K562 (cell line): Measurements from ENCODE around the gene APBB2. TPM values are rescaled to one million over a fixed set of nuclear protein-coding genes. Genes with fewer than 3 reads are reported as not detected.

Experiments used
- ATAC-seq: fragments of 200-7000 bp; cut with Tn5 transposase; 3 replicates; pipeline ENCODE4 v1.9.1; 2020; ENCODE audit warnings: moderate library complexity
- BruUV-seq: library from RNA; stranded (reverse); fragments of 400-500 nt; replicated peaks from 2 replicates; lab custom pipeline; 2021; lab: Mats Ljungman, UMichigan
- CTCF ChIA-PET: fragments of 300-600 bp; formaldehyde crosslinking; extraction: SDS; loops from one replicate; lab custom pipeline; 2021; ENCODE audit warnings: low intra/inter-chr PET ratio; lab: Yijun Ruan, JAX
- POLR2A ChIA-PET: fragments of 300-600, 350-650 bp; sonication (Branson Sonifier 250); formaldehyde crosslinking; extraction: SDS; loops from one replicate; lab custom pipeline; 2021; ENCODE audit warnings: antibody characterized with exemption, inconsistent platforms; lab: Yijun Ruan, JAX
- DNase-seq, 4 experiments: peaks; one replicate each; pipeline versions ENCODE4 v3.0.0 to v3.0.0-alpha.2; 2011 to 2018; ENCODE audit warnings: low spot score in 3 of 4, mixed read lengths in 3 of 4; ENCODE audit errors: extremely low read depth in 1 of 4
- FAIRE-seq: peaks from 2 replicates; lab custom pipeline; 2011; peaks lifted over from hg19 to GRCh38; lab: Jason Lieb, UNC
- H2AFZ ChIP-seq: 2 replicates; pipeline ENCODE4 v1.6.0; 2011; ENCODE audit warnings: low read depth, low read length, control low read depth, inconsistent platforms
- H3K27ac ChIP-seq: fragments of 200-600 bp; 3 replicates; pipeline ENCODE4 v1.8.0; 2011; ENCODE audit warnings: low read depth, mild to moderate bottlenecking, control low read depth, inconsistent platforms, low read length, moderate library complexity, mixed read lengths; ENCODE audit errors: extremely low read depth
- H3K27me3 ChIP-seq, 2 experiments: fragments of 300-600 bp in 1 of 2; 2 replicates in 1 of 2; 3 replicates in 1 of 2; pipeline versions ENCODE4 v1.6.0 to v1.8.0; 2011; ENCODE audit warnings: inconsistent platforms in 2 of 2, low read length in 2 of 2, mild to moderate bottlenecking in 1 of 2, mixed read lengths in 1 of 2, moderate library complexity in 1 of 2; ENCODE audit not compliant: control insufficient read depth in 2 of 2, insufficient read depth in 2 of 2
- H3K36me3 ChIP-seq: fragments of 300-600 bp; 3 replicates; pipeline ENCODE4 v1.8.0; 2011; ENCODE audit warnings: mild to moderate bottlenecking, low read length, inconsistent platforms; ENCODE audit not compliant: control insufficient read depth, insufficient read depth
- H3K4me1 ChIP-seq, 2 experiments: fragments of 200-600 bp in 1 of 2; replicated peaks in 1 of 2; 2 replicates in 1 of 2; 3 replicates in 1 of 2; pipeline versions ENCODE4 v1.5.1 to v1.8.0; 2011; ENCODE audit warnings: inconsistent platforms in 2 of 2, low read length in 2 of 2, mild to moderate bottlenecking in 1 of 2, mixed read lengths in 1 of 2, moderate library complexity in 1 of 2; ENCODE audit not compliant: control insufficient read depth in 2 of 2, insufficient read depth in 2 of 2
- H3K4me2 ChIP-seq: 2 replicates; pipeline ENCODE4 v1.6.1; 2011; ENCODE audit warnings: low read length, control low read depth, inconsistent platforms, mixed read lengths; ENCODE audit not compliant: insufficient read depth
- H3K4me3 ChIP-seq: fragments of 200-600 bp; sonication (generic), shearing (Covaris generic); 2 replicates; pipeline ENCODE4 v1.5.1; 2016; ENCODE audit warnings: control low read depth, inconsistent platforms
- H3K79me2 ChIP-seq: fragments of 200-600 bp; 3 replicates; pipeline ENCODE4 v1.8.0; 2011; ENCODE audit warnings: low read length, inconsistent platforms; ENCODE audit not compliant: control insufficient read depth, insufficient read depth
- H3K9ac ChIP-seq, 2 experiments: 2 replicates each; pipeline versions ENCODE4 v1.6.0 to v1.6.1; 2011; ENCODE audit warnings: low read depth in 2 of 2, low read length in 2 of 2, control low read depth in 1 of 2, inconsistent platforms in 1 of 2, mild to moderate bottlenecking in 1 of 2, mixed read lengths in 1 of 2; ENCODE audit not compliant: insufficient read depth in 1 of 2
- H3K9me1 ChIP-seq: one replicate; pipeline ENCODE4 v1.6.0; 2011; ENCODE audit warnings: inconsistent platforms, mild to moderate bottlenecking, low read length, moderate library complexity; ENCODE audit not compliant: control insufficient read depth, insufficient read depth
- H3K9me3 ChIP-seq: replicated peaks from 2 replicates; pipeline ENCODE4 v1.5.1; 2011; ENCODE audit warnings: low read depth, low read length, inconsistent platforms; ENCODE audit not compliant: control insufficient read depth, insufficient read depth
- H4K20me1 ChIP-seq: replicated peaks from 2 replicates; pipeline ENCODE4 v1.6.1; 2011; ENCODE audit warnings: low read length, inconsistent platforms, mixed read lengths; ENCODE audit not compliant: control insufficient read depth, insufficient read depth
- ADNP ChIP-seq: fragments of 200-800 bp; sonication (Bioruptor generic); IDR thresholded peaks from 2 replicates; pipeline ENCODE4 v1.6.1; 2016; ENCODE audit warnings: missing genetic modification characterization, missing compliant biosample characterization
- ARNT ChIP-seq, 2 experiments: fragments of 450-650 bp; IDR thresholded peaks; 2 replicates each; pipeline ENCODE4 v1.6.1; 2016; ENCODE audit warnings: mild to moderate bottlenecking in 1 of 2
- CBX5 ChIP-seq: IDR thresholded peaks from 2 replicates; pipeline ENCODE4 v1.6.1; 2014; ENCODE audit warnings: low read depth, borderline replicate concordance
- CREBBP ChIP-seq: IDR thresholded peaks from one replicate; pipeline ENCODE4 v1.6.1; 2012; ENCODE audit warnings: low read depth, mild to moderate bottlenecking, control low read depth, inconsistent platforms, low read length
- ILF3 ChIP-seq: fragments of 450-650 bp; IDR thresholded peaks from 2 replicates; pipeline ENCODE4 v1.6.1; 2018; ENCODE audit warnings: antibody characterized with exemption, mild to moderate bottlenecking, moderate library complexity, borderline replicate concordance
- RFX1 ChIP-seq: fragments of 450-650 bp; IDR thresholded peaks from 2 replicates; pipeline ENCODE4 v1.6.1; 2016; ENCODE audit warnings: mild to moderate bottlenecking, moderate library complexity
- SMARCB1 ChIP-seq: IDR thresholded peaks from 2 replicates; pipeline ENCODE4 v1.6.1; 2011; ENCODE audit warnings: improper control_type of control experiment, low read depth; ENCODE audit not compliant: insufficient read length
- SRSF7 ChIP-seq: fragments of 200-400 bp; formaldehyde crosslinking; optimal IDR thresholded peaks from 2 replicates; pipeline ENCODE3; 2017; ENCODE audit warnings: mild to moderate bottlenecking, low read depth, low read length
- ZNF592 ChIP-seq: fragments of 450-650 bp; IDR thresholded peaks from 2 replicates; pipeline ENCODE4 v1.6.1; 2017; ENCODE audit warnings: antibody characterized with exemption, mild to moderate bottlenecking
- WGBS: fragments of 100-300 bp; shearing (Covaris generic); methylation state at CpG from one replicate; pipeline ENCODE4 v1.1.6; 2016; ENCODE audit warnings: low coverage, mixed read lengths; ENCODE audit not compliant: insufficient coverage; ENCODE audit errors: missing lambda C conversion rate; 5-methylcytosine and 5-hydroxymethylcytosine counted together
- in situ Hi-C: fragments of 300-500 bp; cut with MboI; formaldehyde crosslinking; loops from 4 replicates; pipeline ENCODE4 v1.15.0; 2018; ENCODE audit warnings: inconsistent platforms, mixed read lengths
- intact Hi-C: fragments of 100-400 bp; cut with micrococcal nuclease; formaldehyde crosslinking; loops from 2 replicates; pipeline ENCODE4 v1.14.2; 2022
- polyA plus RNA-seq, 8 experiments: library from polyadenylated mRNA; depleted of rRNA in 4 of 8; stranded (reverse) in 5 of 8; unstranded in 3 of 8; fragments of >200 nt; fragmentation: Nextera tagmentation in 2 of 8; fragmentation: Illumina TruSeq in 1 of 8; extraction: Ambion mirVana in 2 of 8; extraction: Trizol in 1 of 8; gene quantifications; 2 replicates each; pipeline versions ENCODE4 v1.2.1 to v1.2.3, GENCODE V29; 2011 to 2014; ENCODE audit warnings: inconsistent platforms in 1 of 8, missing spikeins in 1 of 8
- total RNA-seq, 7 experiments: library from RNA; depleted of rRNA in 6 of 7; stranded (reverse); fragments of >200 nt in 6 of 7; fragmentation: Illumina TruSeq in 2 of 7; extraction: Trizol in 2 of 7; gene quantifications; 2 replicates each; pipeline versions ENCODE4 v1.2.1 to v1.2.3, GENCODE V29; 2011 to 2021; ENCODE audit warnings: low replicate concordance in 1 of 7
- TF ChIP-seq, protein P1 (sequence below): IDR thresholded peaks from 2 replicates; pipeline ENCODE4 v1.6.1; 2011; ENCODE audit not compliant: insufficient read length; ENCODE audit errors: extremely low read depth

APBB2 gene
- total and polyA plus RNA-seq, 9 of the 15 experiments (the other 6 are each of a cell fraction or from before 2014, with no cell fraction given), result 0.08 to 2.1 (median 1.4) TPM

DNA sequence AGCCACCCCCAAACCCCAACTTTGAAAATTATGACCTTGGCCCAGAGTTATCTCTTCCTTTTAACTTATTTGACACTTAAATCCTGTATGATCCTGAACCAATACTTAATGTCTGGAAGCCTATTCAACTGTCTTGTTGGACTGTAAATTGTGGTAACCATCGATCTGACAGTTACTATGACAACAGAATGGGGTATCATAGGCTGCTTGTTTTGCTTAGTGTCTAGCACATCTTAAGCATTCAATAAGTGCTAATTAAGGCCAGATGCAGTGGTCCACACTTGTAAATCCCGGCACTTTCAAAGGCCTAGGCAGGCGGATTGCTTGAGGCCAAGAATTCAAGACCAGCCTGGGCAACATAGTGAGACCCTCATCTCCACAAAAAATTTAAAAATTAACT lies 175.0 kb downstream of the APBB2 start:
- Histone ChIP-seq H3K9ac (no peak overlapping the region), H3K79me2 (no peaks in the 10 kb centered on the region), H2AFZ (no peak overlapping the region), H3K9me1 (no peaks in the 10 kb centered on the region), H3K4me2 (no peak overlapping the region), H3K9me3 (no peaks in the 10 kb centered on the region), H3K27me3 (no peaks in the 10 kb centered on the region), H3K27ac (no peak overlapping the region), H3K4me1 (no peaks in the 10 kb centered on the region), H4K20me1 (no peaks in the 10 kb centered on the region), H3K4me3 (no peak overlapping the region), H3K36me3 (no peaks in the 10 kb centered on the region)
- in situ Hi-C loops (no loop called here), intact Hi-C loops (no loop called here)
- POLR2A ChIA-PET, result no interaction called here
- ATAC-seq (no peak), FAIRE-seq (no peak), DNase-seq (no peak)
- CTCF ChIA-PET, result no interaction called here
- WGBS, result 0% methylated on average over 3 of the region's 3 CpGs
- no TSS peak for BruUV-seq
- TF ChIP-seq SMARCB1 (no peak), RFX1 (peak; percentile 60)

GRCh38 chr4:41038304-41038703 lies 176.0 kb downstream of the APBB2 start:
- H3K79me2 ChIP-seq, result no peaks in the 10 kb centered on the region
- no peak for DNase-seq
- in situ Hi-C loops, result no loop called here
- no peak overlapping the region for H3K27ac ChIP-seq
- no peaks in the 10 kb centered on the region for H3K36me3 ChIP-seq
- intact Hi-C loops, result no loop called here
- no peak for ATAC-seq
- 0% methylated on average over 2 of the region's 2 CpGs for WGBS
- no peaks in the 10 kb centered on the region for H3K9me1 ChIP-seq
- H4K20me1 ChIP-seq, result no peaks in the 10 kb centered on the region
- no TSS peak for BruUV-seq
- H3K4me3 ChIP-seq, result no peak overlapping the region
- H3K9ac ChIP-seq, result no peak overlapping the region
- no peak overlapping the region for H2AFZ ChIP-seq
- CTCF ChIA-PET, result no interaction called here
- H3K4me1 ChIP-seq, result no peaks in the 10 kb centered on the region
- POLR2A ChIA-PET, result no interaction called here
- no peak overlapping the region for H3K4me2 ChIP-seq
- no peaks in the 10 kb centered on the region for H3K27me3 ChIP-seq
- H3K9me3 ChIP-seq, result no peaks in the 10 kb centered on the region
- FAIRE-seq, result no peak
- TF ChIP-seq ARNT (IDR thresholded peaks at IDR 0.05) (no peak), ILF3 (no peak), CREBBP (no peak), CBX5 (no peak), ADNP (tag) (no peak), ZNF592 (no peak), SRSF7 (no peak)
- TF ChIP-seq, protein P1, sequence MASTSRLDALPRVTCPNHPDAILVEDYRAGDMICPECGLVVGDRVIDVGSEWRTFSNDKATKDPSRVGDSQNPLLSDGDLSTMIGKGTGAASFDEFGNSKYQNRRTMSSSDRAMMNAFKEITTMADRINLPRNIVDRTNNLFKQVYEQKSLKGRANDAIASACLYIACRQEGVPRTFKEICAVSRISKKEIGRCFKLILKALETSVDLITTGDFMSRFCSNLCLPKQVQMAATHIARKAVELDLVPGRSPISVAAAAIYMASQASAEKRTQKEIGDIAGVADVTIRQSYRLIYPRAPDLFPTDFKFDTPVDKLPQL, result no peak
